GM19372 (cell line): ENCODE measurements around the gene RNF11.

Source experiments
- ATAC-seq: cut with Tn5 transposase; IDR thresholded peaks from one replicate; pipeline ENCODE4 v1.9.1; 2021; ENCODE audit warnings: mild to moderate bottlenecking, low read depth, moderate library complexity; ENCODE audit not compliant: unreplicated experiment

The RNF11 gene

GRCh38 chr1:51310871-51311613 lies 75.0 kb downstream of the RNF11 start:
- no peak for ATAC-seq

GRCh38 chr1:51311826-51312225 lies 75.8 kb downstream of the RNF11 start:
- no peak for ATAC-seq

- ATAC-seq, result no peak
These were observed 76.6 kb downstream of the RNF11 start for GRCh38 chr1:51312718-51313117.

GRCh38 chr1:51313268-51313852 lies 77.3 kb downstream of the RNF11 start:
- ATAC-seq, result no peak

- no peak for ATAC-seq
These were observed 78.1 kb downstream of the RNF11 start for GRCh38 chr1:51313961-51314777.

- ATAC-seq, result no peak
These were observed 78.9 kb downstream of the RNF11 start for GRCh38 chr1:51314974-51315373.

- ATAC-seq, result no peak
These were observed 80.2 kb downstream of the RNF11 start for GRCh38 chr1:51316113-51316845.

- no peak for ATAC-seq
These were observed 80.7 kb downstream of the RNF11 start for GRCh38 chr1:51316846-51317120.

GRCh38 chr1:51317798-51318197 lies 81.7 kb downstream of the RNF11 start:
- no peak for ATAC-seq

GRCh38 chr1:51320967-51321923 lies 85.2 kb downstream of the RNF11 start:
- ATAC-seq, result no peak

GRCh38 chr1:51321924-51322280 lies 85.8 kb downstream of the RNF11 start:
- no peak for ATAC-seq

GRCh38 chr1:51322417-51323101 lies 86.5 kb downstream of the RNF11 start:
- ATAC-seq, result no peak
